ENCODE measurements around the gene DCAF15.
"Not testable (repeated sequence)": the region's sequence is repeated elsewhere in the genome, so short reads cannot be mapped to it uniquely, and the experiment has no call there.

Gene DCAF15

DNA sequence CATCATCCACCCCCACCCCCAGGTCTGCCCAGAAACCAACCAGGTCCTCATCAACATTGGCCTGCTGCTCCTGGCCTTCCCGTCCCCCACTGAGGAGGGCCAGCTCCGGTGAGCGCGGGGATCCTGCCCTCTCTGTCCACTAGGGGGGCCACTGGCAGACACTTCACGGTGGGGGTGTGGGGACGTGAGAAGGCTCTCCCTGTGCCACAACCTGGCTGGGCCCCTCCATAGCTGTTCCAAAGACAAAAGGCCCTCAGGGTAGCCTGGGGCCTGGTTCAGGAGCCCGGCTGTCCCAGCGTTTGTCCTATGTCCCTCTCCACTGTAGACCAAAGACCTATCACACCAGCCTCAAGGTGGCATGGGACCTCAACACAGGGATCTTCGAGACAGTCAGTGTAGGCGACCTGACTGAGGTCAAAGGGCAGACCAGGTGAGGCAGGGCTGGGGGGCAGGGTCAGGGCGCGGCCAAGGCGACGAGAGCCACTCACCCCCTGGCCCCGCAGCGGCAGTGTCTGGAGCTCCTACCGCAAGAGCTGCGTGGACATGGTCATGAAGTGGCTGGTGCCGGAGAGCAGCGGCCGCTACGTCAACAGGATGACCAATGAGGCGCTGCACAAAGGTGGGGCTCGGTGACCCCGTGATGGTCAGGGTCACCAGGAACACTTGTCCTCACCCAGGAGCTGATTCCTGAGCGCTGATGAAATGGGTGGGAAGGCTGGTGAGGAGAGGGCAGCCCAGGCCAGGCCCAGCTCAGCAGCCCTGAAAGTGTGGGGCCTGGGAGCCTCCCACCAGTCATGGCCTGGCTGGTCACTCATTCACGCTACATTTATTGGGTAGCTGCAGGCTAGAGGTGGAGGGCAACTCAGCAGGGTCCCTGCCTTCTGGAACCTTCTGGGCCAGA, 7.9 kb downstream of the DCAF15 start:
- no peak for DNase-seq (ENCODE audit: low spot score)

DNA sequence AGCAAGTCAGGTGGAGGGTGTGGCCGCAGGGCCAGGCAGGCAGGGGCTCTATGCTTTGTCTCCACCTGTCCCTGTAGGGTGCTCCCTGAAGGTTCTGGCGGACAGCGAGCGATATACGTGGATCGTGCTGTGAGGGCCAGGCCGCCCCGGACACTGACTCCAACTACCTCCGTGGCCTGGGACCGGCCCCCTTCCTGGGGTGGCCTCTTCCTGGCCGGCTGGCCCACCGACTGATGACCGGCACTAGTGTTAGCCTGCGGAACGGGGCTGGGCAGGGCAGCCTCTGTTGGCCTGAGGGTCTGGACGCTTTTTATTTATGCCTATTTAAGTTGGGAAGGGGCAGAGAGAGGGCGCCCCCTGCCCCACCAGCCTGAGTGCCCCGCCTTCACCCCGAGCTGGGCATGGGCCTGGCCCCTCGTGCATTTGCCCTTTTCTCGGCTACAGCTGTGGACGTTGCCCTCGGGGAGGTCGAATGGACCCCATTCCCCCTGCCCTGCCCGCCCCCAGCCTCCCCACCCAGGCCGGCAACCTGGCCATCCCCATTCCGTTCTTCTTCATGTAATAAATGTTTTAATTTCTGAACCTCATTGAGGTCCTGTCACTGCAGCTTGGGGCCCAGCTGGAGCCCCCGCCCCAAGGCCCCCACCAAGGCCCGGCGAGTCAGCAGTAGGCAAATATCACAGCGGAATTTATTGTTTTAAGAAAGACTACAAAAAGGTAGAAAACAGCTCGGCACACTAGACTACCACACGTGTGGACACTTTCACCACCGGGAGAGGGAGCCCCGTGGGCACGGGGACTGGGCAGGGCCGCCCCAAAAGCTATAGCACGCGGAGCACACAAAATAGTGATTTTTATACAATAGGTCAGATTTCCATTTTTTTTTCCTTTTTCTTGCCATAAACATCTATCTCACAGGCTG, 8.8 kb downstream of the DCAF15 start:
- DNase-seq (ENCODE audit: low spot score), result no peak

DNA sequence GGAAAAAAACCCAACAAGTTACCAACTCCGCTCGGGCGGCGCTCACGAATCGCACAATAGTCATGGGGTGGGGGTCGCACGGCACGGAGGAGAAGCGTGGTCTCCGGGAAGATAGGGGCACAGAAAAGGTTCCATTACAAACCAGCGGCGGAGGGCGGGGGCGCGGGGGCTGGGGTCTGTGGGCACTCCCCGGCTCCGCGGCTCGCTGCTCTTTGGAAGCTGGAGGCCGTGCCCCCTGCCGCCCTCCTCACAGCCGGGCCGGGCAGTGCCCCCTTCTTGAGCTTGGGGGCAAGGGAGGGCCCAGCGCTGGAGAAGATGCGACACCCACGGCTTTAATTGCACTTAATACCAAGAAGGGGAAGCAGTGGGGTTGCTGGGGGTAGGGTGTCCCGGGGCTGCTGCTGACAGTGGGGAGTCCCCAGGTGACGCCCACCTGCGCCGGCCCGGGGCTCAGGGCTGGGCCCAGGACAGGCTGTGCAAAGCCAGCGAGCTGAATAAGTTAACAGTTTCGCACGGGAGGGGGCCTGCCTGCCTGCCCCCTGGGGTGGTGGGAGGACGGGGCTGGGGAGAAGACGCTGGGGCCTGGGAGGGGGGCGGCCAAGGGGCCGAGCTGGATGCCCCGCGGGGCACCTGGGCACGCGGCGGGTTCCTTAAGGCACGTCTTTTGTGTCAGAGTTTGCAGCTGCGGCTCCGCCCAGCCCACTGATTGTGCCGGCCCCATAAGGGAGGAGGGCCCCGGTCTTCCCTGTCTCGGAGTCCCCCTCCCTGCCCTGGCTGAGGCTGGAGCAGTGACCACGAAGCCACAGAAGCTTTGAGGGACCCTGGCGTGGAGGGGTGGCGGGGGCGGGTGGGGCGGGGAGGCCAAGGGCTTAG, 9.8 kb downstream of the DCAF15 start:
- no peak for DNase-seq (ENCODE audit: low spot score)

DNA sequence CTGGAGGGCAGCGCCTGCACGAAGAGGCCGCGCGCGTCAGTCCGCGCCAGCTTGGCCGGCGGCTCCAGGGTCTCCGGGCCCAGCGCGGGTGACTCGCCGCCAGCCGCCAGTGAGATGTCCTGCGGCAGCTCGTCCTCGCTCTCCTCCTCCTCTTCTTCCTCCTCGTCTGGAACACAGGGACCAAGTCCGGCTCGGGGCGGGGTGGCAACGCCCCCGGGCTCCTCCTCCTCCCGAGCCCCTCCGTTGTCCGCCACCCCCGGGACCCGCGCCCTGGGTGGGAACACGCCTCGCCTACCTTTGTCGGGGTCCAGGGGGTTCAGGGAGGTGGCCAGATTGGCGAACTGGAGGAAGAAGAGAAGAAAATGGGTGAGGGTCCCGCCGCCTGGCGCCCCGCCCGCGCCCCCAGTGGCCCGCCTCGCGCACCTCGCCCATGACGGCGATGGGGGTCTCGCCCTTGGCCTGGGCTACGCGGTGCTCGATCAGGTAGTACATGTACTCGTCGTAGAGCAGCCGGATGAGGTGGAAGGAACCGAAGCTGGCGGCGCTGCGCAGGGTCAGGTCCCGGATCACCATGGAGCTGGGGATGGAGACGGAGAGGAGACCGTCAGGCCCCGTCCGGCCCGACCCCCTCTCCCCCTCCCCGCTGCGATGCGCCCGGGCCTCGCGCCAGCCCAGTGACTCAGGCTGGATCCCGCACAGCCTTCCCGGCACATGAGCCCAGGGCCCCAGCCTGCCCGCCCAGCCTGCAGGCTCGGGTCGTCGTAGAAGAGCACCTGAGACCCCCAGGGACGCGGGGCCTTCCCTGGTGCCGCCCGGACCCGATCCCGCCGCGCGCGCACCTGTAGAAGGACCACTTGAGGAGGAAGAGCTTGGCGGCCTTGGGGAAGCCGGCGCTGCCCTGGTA, 10.6 kb downstream of the DCAF15 start:
- no peak for DNase-seq (ENCODE audit: low spot score)

DNA sequence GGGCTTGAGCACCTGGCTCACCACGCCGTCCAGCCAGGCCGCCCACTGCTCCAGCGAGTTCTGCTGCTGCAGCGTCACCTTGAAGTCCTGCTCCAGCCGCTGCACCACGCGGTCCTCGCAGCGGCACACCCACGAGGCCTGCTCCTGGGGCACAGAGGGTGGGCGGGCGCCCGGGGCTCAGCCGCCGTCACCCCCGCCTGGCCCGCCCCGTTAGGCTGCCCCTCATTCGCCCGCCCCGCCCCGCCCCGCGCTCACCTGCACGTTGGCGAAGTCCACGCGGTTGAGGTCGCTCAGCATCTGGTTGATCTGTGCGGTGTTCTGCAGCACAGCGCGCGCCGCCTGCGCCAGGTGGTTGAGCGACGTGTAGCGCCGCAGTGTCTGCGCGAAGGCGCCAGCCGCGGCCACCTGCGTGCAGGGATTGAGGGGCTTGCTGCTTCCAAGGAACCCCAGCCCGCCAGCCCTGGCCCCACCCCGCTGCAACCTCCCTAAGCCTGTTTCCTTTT, 11.3 kb downstream of the DCAF15 start:
- no peak for DNase-seq (ENCODE audit: low spot score)

DNA sequence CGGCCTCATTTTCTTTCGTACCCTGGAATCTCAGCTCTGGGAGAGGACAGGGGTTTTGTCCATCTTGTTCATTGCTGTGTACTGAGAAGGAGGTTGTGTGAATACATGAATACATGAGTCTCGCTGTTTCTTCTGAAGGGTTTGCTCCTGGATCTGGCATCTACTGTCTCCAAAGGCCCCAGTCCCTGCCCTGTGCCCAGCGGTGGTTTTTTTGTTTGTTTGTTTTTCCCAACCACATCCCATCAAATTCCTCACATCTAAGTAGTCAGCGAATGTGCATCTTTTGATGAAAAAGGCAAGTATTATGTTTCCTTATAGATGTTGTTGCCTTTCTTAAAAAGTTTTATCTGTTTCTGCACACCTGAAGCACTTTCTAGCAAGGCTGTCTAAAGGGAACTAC, 12.5 kb downstream of the DCAF15 start:
- no peak for DNase-seq (ENCODE audit: low spot score)

DNA sequence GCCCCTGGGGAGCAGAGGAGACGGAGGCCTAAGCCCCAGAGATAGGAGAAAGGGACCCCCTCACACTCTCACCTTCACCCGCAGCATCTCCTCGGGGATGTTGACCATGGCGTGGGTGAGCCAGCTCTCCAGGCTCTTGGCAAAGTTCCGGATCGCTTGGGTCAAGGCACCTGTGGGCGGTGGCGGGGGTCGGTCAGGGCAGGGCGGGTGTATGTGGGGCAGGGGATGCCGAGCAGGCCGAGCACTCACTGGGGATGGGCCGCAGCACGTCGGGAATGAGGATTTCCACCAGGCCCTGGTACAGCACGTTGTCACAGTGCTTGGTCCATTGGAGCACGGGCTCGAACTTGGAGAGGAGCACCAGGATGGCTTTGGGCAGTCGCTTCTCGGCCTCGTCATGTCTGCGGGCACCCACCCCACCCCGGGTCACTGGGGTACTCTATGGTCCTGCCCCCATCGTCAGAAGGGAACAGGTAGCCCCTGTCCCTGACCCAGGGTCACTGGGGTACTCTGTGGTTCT, 13.1 kb downstream of the DCAF15 start:
- DNase-seq (ENCODE audit: low spot score), result no peak

DNA sequence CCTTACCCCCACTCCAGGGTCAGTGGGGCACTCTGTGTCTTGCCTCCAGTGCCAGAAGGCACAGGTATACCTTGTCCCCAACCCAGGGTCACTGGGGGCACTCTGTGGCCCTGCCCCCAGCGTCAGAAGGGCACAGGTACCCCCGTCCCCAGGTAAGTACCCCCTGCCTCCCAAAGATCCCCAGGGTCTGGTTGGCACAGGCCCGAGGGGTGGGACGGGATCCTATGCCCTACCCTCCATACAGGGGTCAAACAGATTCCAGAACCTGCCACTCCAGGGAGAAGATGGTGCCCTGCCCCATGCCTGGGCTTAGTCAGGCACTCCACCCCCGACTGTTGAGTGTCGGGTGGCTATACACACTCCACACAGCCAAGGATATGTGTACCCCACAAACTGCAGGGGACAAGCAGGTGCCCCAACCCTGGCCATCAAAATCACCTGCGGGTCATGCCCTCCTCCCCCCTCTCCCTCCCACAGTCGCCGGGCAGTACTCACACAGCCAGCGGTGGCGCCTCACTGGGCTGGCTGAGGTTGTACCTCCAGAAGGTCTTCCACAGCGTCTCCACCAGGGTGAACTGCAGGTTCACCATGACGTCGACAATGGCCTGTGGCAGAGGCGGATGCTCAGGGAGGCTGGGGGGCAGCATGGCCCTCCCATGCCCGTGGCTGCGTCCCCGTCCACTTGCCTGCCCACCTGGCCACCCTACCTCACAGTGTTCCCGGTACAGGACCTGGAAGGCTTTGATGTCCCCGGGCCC, 13.8 kb downstream of the DCAF15 start:
- DNase-seq (ENCODE audit: low spot score), result no peak

DNA sequence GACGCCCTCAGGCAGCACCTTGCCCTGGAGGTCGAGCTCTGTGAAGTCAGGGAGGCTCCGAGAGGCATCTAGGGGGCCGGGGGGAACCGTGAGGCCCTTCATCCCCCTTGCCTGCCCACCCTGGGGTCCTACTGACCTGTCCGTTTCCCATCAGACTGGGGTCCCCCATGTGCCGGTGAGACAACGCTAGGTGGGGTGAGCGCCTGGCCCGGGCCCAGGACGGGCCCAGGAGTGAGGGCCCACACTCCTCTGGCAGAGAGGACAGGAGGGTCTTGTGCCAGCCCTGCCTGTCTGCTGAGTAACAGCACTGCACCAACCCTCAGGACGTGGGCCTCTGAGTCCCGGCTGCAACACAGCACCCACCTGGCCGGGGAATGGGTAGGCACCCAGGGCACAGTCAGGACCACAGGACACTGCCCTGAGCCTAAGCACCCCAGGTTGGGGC, 14.4 kb downstream of the DCAF15 start:
- no peak for DNase-seq (ENCODE audit: low spot score)

DNA sequence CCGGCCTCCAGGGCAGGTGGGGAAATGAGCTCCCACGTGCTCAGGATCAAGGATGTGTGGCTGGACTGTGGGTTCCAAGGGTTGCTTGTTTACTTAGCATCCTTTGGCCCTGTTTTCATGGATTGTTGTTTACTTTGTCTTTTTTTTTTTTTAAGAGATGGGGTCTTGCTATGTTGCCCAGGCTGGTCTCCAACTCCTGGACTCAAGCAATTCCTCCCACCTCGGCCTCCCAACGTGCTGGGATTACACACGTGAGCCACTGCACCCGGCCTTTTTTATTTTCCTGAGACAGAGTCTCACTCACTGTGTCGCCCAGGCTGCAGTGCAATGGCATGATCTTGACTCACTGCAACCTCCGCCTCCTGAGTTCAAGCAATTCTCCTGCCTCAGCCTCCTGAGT, 14.9 kb downstream of the DCAF15 start:
- not testable (repeated sequence) for DNase-seq (ENCODE audit: low spot score)

DNA sequence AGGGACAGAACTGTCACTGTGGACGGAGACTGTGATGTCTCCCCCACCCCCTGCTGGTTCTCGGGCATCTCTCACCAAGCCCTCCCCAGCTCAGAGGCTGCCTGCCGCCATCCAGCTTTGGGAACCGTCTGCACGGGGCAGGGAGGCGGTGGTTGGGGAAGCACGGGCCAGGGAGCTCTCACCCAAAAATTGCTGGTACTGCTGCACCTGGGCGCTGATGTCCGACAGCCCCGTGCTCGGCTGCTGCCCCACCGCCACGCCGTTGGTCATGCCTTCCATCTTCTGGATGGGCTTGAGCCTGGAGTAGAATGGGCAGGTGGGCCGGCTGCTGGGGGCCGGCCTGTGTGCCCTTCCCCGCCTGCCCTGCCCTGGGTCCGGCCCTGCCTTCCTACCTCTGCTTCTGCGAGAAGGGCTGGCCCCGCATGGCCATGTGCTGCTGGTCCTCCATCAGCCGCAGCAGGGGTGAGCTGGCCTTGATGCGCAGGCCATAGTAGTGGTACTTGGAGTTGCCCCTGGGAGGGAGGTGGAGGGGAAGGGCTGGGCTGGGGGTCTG, 16.1 kb downstream of the DCAF15 start:
- DNase-seq (ENCODE audit: low spot score), result no peak

DNA sequence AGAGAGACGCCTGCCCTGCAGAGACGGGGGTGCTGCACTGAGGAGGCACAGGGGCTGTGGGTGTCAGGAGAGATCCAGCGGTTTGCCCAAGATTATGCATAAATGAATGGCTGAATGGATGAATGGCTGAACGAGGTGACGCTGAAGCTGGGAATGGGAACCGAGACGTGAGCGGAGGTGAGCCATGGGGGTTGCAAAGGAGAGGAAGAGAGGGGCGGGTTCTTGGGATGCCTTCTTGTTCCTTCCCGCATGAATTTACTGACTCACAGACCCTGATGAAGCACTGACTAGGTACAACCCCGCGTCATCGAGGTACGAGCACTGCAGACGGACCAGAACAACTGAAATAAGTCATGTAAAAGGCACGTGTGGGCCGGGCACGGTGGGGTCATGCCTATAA, 16.7 kb downstream of the DCAF15 start:
- DNase-seq (ENCODE audit: low spot score), result no peak

DNA sequence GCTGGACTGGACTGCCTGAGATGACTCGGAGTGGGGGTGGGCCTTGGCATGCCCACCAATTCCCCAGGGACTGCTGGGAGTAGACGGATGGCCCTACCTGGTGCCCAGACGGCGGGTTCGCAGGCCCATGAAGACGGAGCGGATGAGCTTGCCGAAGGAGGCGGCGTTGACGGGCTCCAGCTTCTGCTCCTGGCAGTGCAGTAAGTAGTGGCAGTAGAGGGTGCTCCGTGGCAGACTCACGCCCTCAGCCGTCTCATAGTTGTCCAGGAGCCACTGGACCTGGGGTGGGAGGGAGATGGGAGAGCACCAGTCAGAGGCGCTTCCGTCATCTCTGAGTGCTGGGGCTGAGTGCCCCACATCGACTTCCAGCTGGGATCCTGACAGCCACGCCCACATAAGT, 17.6 kb downstream of the DCAF15 start:
- no peak for DNase-seq (ENCODE audit: low spot score)

DNA sequence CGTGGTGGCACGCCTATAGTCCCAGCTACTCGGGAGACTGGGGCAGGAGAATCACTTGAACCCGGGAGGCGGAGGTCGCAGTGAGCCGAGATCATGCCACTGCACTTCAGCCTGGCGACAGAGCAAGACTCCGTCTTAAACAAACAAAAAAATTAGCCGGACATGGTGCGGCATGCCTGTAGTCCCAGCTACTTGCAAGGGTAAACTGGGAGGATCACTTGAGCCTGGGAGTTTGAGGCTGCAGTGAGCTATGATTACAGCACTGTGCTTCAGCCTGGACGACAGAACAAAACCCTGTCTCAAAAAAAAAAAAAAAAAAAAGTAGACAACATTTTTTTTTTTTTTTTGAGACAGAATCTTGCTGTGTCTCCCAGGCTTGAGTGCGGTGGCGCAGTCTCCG, 19.6 kb downstream of the DCAF15 start:
- not testable (repeated sequence) for DNase-seq (ENCODE audit: low spot score)

DNA sequence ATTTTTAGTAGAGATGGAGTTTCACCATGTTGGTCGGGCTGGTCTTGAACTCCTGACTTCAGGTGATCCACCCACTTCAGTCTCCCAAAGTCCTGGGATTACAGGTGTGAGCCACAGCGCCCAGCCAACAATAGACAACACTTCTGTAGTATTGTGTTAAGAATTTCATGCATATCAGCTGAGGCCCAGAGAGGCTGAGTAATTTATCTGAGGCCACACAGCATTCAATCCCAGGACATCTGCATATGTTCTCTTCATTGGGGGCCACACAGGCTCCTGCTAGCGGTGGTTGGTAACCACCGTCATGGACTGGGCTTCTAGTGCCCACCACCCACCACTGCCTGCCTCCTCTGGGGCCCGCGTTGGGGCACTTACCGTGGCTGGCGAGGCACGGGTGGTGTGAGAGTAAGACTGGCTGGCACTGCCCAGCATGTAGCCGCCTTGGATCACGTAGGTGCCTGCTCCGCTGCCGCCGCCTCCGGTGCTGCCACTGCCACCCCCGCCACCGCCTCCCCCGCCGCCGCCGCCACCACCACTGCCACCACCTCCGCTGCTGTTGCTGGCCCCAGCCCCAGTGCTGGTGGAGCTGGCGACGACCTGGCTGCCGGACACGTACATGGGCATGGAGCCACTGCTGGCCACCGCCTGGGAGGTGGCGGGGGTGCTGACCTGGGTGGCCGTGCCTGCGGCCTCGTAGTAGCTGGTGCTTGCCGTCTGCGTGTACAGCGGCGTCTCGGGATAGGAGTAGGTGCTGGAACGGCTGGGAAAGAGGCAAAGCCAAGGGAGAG, 20.3 kb downstream of the DCAF15 start:
- no peak for DNase-seq (ENCODE audit: low spot score)

DNA sequence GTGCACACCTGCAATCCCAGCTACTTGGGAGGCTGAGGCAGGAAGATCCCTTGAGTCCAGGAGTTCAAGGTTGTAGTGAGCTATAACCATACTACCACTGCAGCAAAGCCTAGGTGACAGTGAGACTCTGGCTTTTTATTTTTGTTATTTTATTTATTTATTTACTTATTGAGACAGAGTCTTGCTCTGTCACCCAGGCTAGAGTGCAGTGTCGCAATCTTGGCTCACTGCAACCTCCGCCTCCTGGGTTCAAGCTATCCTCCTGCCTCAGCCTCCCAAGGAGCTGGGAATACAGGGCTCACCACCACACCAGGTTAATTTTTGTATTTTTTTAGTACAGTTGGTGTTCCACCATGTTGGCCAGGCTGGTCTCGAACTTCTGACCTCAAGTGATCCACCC, 21.2 kb downstream of the DCAF15 start:
- DNase-seq (ENCODE audit: low spot score), result not testable (repeated sequence)

DNA sequence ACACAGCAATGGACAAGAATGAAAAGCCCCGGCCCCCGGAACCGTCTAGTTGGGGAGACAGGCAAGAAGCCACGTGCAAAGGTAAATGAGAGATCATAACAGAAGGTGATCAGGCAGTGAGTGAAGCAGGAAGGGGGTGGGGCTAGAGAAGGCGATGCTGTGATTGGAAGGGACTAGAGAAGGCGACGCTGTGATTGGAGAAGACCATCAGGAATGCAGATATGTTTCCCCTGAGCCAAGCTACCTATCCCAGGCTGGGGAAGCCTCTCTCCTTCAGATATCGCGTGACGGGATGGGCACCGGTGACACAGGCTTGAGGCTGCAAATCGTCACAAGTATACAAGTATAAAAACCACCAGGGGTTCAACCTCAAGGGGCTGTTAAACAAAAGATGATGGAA, 21.8 kb downstream of the DCAF15 start:
- DNase-seq (ENCODE audit: low spot score), result no peak

DNA sequence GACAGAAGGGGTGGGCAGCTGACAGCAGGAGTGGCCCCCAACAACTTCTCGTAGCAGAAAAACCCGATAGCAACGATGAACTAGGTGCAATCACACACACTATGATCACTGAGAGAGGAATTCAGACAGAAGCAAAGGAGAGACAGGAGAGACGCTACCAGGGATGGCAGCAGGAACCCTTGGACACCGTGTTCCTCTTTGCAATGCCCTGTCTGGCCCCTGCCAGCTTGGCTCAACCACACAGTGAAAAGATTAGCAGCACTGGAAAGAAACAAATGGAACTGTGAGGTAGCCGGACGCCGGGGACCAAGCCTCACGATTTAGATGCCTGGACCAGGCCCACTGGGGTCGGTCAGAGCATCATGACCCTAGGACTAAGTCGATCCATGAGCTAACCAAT, 23.6 kb downstream of the DCAF15 start:
- no peak for DNase-seq (ENCODE audit: low spot score)

DNA sequence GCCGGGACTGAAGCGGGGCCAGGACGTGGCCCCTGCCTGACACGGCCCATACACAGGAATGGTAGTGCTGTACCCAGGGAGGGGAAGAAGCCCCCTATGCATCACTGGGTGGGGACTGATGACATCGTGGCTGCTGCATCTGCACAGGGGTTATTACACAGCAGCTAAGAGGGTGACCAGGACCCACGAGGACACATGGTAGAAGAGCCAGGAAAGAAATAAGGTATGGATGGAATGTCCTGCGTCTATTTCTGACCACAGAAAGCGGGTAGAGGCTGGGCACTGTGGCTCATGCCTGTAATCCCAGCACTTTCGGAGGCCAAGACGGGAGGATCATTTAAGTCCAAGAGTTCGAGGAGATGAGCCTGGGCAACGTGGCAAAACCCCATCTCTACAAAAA, 24.1 kb downstream of the DCAF15 start:
- no peak for DNase-seq (ENCODE audit: low spot score)
